Measurements from ENCODE around the gene TIAM1. TPM values are rescaled to one million over a fixed set of nuclear protein-coding genes. Genes with fewer than 3 reads are reported as not detected.

TIAM1 gene
- total RNA-seq, 1 donor from 2014 or later: 35.4 TPM

- TF ChIP-seq CTCF (IDR thresholded peaks at IDR 0.05; ENCODE audit: unreplicated experiment): no peak
- Mint-ChIP-seq H3K9me3 (ENCODE audit: low read depth) (no peaks in the 10 kb centered on the region), H3K4me3 (ENCODE audit: low read depth) (no peak overlapping the region), H3K27me3 (no peaks in the 10 kb centered on the region), H3K4me1 (ENCODE audit: low read depth) (no peaks in the 10 kb centered on the region), H3K27ac (no peak overlapping the region), H3K36me3 (ENCODE audit: insufficient read depth) (no peaks in the 10 kb centered on the region)
- no peak for DNase-seq (ENCODE audit: low spot score, unreplicated experiment)
Observed at GRCh38 chr21:31382060-31382459, 38.0 kb upstream of the TIAM1 start.

- no peak for TF ChIP-seq CTCF (IDR thresholded peaks at IDR 0.05; ENCODE audit: unreplicated experiment)
- Mint-ChIP-seq H3K27ac (no peak overlapping the region), H3K27me3 (no peaks in the 10 kb centered on the region), H3K4me3 (ENCODE audit: low read depth) (no peak overlapping the region), H3K36me3 (ENCODE audit: insufficient read depth) (no peaks in the 10 kb centered on the region), H3K9me3 (ENCODE audit: low read depth) (no peaks in the 10 kb centered on the region), H3K4me1 (ENCODE audit: low read depth) (no peaks in the 10 kb centered on the region)
- no peak for DNase-seq (ENCODE audit: low spot score, unreplicated experiment)
Observed at GRCh38 chr21:31376301-31376700, 32.2 kb upstream of the TIAM1 start.

- Mint-ChIP-seq H3K4me3 (ENCODE audit: low read depth) (no peak overlapping the region), H3K27me3 (no peaks in the 10 kb centered on the region), H3K27ac (no peak overlapping the region), H3K36me3 (ENCODE audit: insufficient read depth) (no peaks in the 10 kb centered on the region), H3K9me3 (ENCODE audit: low read depth) (no peaks in the 10 kb centered on the region), H3K4me1 (ENCODE audit: low read depth) (no peaks in the 10 kb centered on the region)
- TF ChIP-seq CTCF (IDR thresholded peaks at IDR 0.05; ENCODE audit: unreplicated experiment): no peak
- no peak for DNase-seq (ENCODE audit: low spot score, unreplicated experiment)
Observed at GRCh38 chr21:31374395-31374794, 30.3 kb upstream of the TIAM1 start.

- Mint-ChIP-seq H3K27ac (no peak overlapping the region), H3K4me3 (ENCODE audit: low read depth) (no peak overlapping the region), H3K36me3 (ENCODE audit: insufficient read depth) (no peaks in the 10 kb centered on the region), H3K27me3 (no peaks in the 10 kb centered on the region), H3K9me3 (ENCODE audit: low read depth) (no peaks in the 10 kb centered on the region), H3K4me1 (ENCODE audit: low read depth) (no peaks in the 10 kb centered on the region)
- DNase-seq (ENCODE audit: low spot score, unreplicated experiment): no peak
- TF ChIP-seq CTCF (IDR thresholded peaks at IDR 0.05; ENCODE audit: unreplicated experiment): no peak
Observed at GRCh38 chr21:31372471-31372765, 28.4 kb upstream of the TIAM1 start.

GRCh38 chr21:31371715-31372470 lies 27.8 kb upstream of the TIAM1 start:
- Mint-ChIP-seq H3K4me3 (ENCODE audit: low read depth) (no peak overlapping the region), H3K9me3 (ENCODE audit: low read depth) (no peaks in the 10 kb centered on the region), H3K4me1 (ENCODE audit: low read depth) (no peaks in the 10 kb centered on the region), H3K27me3 (no peaks in the 10 kb centered on the region), H3K27ac (no peak overlapping the region), H3K36me3 (ENCODE audit: insufficient read depth) (no peaks in the 10 kb centered on the region)
- DNase-seq (ENCODE audit: low spot score, unreplicated experiment): no peak
- no peak for TF ChIP-seq CTCF (IDR thresholded peaks at IDR 0.05; ENCODE audit: unreplicated experiment)

Measured in progenitor cell of endocrine pancreas (in vitro differentiated cells).